Retina (tissue), 1 donor: ENCODE data around the gene TNNC1.

Source experiments
- DNase-seq: peaks from one replicate; pipeline ENCODE4 v3.0.0-alpha.2; 2016

Gene TNNC1

DNA sequence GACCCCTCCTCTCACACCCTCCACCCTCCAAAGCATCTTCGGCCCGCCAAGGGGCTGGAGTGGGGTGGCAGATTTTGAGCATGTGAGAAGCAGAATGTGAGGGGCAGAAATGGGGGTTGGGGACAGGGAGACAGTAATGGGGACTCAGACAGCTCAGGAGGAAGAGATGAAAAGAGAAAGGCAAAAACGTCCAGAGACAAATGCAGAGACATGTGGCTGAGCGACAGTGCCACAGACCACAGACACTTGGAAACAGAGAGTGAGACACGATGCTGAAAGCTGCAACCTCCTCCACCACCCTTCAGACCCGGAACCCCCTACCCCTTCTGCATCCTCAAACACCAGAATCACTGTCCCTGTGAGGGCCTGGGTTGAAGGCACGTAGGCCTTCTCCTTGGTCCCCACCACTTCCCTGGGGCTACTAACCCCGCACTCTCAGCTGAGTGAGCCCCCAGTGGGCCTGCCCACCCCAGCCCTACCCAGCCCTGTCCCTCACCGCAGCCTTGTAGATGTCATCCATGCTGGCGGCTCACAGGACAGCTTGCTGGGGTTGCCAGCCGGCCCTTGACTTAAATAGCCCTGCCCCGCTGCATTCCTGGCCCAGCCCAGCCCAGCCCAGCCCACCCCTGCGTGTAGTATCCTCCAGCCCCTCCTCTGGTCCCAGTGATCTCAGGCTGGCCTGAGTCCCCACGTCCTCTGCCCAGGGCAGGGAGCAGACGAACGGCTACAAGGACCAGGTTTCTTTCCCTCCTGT lies at the start of gene TNNC1:
TSS of gene TNNC1 (minus strand) at position 546 of the 754 bp plus-strand sequence. CDS start at position 520, 26 bp downstream.
- DNase-seq = no peak

DNA sequence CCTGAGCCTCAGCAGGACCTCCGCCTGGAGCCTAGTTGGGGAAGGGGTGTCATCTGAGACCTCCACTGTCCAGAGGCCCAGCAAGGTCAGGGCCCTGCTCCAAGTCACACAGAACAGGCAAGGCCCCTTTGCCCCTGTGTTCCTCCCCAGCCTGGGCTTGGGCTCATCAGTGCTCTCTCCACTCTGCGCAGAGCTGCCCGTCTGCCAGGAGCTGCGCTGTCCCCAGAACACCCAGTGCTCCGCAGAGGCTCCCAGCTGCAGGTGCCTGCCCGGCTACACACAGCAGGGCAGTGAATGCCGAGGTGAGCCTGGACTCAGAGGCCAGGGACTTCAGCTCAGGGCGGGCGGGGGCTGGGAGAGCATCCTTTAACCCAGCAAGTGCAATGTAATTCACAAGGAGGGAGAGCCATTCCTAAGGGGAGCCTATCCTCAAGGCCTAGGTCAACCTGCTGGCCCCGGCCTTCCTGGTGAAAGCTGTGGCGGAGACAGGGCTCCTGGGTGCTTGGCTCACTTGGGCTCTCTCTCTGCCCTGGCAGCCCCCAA lies 49.0 kb upstream of the TNNC1 start:
- no peak for DNase-seq

DNA sequence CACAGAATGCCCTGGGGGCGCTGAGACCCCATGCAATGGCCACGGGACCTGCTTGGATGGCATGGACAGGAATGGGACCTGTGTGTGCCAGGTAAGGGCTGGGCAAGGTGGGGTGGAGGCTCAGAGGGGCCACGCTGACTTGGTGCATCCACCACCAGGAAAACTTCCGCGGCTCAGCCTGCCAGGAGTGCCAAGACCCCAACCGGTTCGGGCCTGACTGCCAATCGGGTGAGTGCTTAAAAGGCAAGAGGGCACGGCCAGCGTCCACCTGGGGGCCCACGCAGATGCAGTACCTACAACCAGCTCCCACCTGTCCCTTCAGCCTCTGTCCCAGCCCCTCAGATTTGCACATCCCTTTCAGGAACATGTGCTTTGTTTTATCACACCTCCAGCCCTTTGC lies 48.2 kb upstream of the TNNC1 start:
- no peak for DNase-seq

DNA sequence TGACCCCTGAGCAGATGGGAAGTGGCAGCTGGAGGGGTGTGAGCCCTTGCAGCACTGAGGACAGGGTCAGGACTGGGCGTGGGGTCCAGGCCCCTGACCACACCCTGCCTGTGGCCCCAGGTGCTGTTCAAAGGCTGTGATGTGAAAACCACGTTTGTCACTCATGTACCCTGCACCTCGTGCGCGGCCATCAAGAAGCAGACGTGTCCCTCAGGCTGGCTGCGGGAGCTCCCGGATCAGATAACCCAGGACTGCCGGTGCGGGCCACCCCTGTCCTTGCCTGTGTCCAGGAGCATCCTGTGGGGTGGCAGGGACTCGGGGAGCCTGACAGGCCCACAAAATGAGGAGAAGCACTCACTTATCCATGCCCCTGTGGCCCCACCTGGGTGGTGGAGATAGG lies 47.2 kb upstream of the TNNC1 start:
- DNase-seq = no peak

DNA sequence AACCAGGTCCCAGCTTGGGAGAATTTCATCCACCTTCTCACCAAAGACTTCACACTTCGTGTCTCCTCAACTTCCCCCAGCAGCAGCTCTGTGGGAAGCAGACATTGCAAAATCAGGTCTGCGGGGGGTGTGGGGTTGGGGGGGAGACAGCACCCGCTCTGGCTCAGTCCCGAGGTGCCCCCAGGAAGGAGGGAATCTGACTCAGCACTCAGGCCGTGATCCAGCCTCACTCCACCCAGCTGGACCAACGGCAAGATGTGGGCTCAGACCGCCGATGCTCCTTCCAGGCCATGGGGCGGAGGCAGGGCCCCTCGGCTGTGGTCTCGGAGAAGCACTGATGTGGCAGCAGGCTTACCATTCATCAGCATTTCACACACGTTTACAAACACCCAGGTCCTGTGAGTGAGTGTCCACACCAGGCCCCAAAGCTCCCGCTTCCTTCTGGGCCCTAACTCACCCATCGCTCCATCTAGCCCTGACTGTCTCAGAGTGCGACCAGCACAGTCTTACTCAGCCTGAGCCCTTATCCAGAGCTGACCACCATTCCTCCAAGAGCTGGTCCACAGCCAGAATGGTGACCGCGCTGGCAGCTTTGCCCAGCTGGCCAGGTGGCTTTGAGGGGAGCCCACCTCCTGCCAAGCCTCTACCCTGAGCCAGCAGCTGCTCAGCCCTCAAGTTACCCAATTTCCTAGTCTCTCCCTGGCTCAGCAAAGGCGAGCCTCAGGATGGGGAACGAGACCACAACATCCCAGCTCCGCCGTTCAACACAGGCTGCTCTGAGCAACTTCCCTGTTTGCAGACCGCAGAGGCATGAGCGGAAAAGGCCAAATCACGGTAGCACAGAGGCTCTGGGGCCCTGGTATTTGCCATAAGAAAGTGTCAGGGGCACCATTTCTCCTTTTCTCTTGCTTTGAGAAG lies 44.6 kb upstream of the TNNC1 start:
- no peak for DNase-seq

DNA sequence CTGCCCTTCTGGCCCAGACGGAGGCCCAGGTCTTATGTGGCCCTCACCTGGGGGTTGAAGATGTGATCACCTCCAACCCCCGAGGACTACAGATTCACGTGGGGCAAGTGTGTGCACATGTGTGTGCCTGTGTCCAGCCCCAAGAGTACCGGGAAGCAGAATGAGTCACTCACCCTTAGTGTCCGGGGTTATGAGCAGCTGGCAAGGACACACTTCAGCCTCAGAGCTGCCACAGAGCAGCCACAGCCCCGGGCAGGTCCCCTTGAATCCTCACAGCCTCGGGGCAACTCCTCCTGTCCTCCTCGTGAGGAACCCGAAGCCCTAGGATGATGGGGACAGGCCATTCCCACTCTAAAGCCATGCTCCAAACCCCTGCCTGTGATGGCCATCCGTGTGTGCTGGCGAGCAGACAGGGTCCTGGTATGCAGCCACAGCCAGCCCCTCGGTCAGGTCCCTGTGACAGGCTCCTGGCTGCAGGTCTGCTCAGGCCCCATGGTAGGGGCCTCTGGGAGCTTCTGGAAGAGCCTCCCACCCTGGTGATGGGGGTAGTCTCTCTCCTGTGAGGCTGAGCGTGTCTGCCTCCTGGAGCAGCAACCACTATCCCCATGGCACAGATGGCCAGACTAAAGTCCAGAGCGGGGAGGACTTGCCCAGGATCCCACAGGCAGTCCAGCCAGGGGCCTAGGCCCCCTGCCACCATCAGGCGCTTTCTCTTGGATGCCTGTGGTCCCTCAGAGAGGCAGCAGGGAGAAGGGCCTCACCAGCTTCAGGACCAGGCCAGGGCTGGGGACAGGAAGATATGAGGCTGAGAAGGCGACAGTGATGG lies 42.1 kb upstream of the TNNC1 start:
- DNase-seq = no peak

DNA sequence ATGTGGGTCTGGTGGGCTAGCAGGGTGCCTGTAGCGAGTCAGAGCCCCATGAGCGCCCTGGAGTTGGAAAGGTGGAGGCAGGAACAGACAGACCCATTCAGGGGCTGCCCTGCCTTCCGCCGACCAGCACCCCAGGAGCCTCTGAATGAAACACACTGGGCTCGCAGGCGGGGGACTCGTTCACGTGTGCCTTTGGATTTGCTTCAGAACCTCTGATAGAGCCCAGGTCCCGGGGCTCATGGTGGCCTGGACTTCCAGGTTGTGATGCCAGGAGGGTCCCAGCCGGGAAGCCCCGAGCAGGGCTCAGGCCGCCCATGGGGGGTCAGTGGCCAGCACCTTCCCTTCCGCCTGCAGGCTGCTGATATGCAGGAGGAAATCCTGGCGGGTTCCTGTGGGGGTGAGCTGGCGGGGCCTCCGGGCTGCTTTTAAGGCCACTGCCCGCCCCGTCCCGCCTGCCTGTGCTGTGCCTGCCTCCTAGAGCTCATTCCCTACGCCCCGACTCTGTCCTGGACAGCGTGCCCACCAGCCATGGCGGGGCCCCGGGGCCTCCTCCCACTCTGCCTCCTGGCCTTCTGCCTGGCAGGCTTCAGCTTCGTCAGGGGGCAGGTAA lies 41.1 kb upstream of the TNNC1 start, which contains the start of gene STAB1:
TSS of gene STAB1 (plus strand) at position 453 of the 610 bp plus-strand sequence. CDS start at position 529, 76 bp downstream.
- DNase-seq = no peak

DNA sequence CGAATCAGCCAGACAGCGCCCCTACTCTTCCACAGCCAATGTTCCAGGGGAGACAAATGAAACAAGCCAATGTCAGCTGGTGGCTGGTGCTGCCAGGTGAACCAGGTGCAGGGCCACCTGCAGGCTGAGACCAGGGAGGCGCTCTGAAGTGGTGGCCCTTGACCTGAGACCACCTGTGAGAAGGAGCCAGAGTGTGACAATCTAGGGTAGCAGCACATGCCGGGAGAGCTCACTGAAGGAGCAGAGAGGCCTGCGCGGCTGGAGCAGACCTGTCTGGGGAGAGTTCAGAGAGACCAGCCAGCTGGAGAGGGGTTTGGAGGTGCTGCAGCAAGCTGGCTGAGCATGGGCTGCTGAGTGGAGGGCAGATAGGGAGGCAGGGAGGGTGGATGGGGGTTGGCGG lies 40.6 kb upstream of the TNNC1 start:
- DNase-seq = no peak

DNA sequence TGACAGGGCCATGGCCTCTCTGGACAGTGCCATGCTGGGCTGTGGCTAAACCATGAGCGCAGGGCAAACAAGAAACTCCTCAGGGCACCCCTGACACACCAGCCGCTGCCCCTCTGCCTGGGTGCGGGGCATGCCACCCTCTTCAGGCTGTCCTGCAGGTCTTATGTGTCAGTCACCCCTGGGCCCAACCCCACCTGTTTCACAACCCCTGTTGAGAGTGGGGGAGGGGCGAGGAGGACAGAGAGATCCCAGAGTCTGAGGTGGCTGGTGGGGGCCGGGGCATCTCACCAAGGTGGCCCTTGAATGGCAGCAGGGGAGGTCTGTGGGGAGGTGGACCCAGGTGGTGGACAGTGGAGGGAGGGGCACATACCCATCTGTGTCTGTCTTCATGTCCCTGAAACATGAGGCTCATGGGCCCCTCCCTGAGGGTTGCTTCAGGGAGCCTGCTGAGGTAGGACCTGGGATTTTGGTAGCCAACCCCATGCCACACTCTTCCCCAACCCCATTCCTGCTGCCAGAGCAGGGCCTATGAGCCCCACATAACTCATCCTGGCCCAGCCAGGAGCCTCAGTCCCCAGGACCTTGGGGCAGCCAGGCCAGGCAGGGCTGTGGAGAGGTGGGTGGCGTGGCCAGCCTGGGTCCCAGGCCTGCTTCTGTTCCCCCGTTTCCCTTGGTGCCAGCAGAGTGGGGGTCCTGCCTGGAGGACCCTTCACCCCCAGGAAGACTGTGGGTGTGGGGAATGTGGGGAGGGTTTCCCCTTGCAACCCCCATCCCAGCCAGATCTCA lies 39.6 kb upstream of the TNNC1 start:
- no peak for DNase-seq

DNA sequence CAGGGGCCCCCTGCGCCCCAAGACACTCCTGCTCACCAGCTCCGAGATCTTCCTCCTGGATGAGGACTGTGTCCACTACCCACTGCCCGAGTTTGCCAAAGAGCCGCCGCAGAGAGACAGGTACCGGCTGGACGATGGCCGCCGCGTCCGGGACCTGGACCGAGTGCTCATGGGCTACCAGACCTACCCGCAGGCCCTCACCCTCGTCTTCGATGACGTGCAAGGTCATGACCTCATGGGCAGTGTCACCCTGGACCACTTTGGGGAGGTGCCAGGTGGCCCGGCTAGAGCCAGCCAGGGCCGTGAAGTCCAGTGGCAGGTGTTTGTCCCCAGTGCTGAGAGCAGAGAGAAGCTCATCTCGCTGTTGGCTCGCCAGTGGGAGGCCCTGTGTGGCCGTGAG lies 38.2 kb upstream of the TNNC1 start:
- no peak for DNase-seq

DNA sequence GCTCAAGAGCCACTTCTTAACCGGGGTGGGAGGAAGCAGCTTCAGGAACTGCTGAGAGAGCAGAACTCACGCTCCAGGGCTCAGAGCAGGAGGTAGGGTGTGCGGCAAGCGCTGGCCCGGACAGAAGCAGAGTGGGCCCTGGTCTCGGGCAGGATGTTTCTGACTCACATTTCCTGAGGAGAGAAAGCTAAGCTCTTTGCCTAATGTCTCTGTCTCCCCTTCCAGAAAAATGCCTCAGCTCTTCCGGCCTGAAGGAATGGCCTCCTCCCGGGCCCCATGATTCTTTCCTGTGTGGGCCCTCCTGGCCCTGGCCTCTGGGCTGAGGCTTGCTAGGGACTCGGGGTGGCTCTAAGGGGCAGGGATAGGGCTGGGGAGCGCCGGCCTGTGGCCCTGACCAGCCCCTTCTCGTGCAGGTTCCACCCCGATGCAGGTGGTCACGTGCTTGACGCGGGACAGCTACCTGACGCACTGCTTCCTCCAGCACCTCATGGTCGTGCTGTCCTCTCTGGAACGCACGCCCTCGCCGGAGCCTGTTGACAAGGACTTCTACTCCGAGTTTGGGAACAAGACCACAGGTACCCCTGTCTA lies 37.2 kb upstream of the TNNC1 start:
- DNase-seq = no peak

DNA sequence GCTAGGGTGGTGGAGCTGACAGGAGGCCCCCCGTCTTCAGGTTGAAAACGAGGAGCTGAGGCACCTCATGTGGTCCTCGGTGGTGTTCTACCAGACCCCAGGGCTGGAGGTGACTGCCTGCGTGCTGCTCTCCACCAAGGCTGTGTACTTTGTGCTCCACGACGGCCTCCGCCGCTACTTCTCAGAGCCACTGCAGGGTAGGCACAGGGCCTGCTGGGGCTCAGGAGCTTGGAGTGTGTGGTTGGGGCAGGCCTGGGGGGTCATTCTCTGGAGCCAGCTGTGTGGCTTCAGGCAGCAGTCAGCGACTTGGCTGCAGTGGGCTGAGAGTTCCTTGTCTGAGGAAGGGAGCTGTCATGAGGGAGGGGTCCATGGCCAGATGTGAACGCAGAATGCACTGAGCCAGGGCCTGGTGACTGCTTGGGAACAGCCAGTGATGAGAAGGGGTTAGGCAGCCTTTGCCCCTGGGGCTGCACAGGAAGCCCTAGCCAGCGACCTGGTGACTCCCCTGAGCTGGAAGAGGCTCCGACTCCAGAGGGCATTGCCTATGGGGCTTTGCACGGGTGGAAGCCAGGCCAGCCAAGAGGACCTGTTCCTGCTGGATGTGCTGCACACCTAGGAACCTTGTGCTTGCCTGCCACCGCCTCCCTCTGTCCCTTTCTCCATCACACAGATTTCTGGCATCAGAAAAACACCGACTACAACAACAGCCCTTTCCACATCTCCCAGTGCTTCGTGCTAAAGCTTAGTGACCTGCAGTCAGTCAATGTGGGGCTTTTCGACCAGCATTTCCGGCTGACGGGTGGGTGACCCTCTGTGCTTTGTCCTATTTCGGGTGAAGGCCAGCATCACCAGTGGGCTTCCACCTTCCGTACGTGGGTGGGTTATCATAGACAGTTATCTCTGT lies 36.4 kb upstream of the TNNC1 start:
- no peak for DNase-seq

DNA sequence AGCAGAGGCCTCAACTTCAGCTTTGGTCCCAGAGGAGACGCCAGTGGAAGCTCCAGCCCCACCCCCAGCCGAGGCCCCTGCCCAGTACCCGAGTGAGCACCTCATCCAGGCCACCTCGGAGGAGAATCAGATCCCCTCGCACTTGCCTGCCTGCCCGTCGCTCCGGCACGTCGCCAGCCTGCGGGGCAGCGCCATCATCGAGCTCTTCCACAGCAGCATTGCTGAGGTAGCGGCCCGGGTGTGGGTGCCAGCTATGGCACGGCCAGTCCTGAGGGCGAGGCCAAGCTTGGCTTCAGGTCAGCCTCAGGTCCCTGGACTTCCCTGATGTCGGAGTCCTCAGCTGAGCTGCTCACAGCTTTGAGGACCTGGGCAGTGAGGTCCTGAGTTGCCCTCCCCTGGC lies 35.6 kb upstream of the TNNC1 start:
- no peak for DNase-seq

DNA sequence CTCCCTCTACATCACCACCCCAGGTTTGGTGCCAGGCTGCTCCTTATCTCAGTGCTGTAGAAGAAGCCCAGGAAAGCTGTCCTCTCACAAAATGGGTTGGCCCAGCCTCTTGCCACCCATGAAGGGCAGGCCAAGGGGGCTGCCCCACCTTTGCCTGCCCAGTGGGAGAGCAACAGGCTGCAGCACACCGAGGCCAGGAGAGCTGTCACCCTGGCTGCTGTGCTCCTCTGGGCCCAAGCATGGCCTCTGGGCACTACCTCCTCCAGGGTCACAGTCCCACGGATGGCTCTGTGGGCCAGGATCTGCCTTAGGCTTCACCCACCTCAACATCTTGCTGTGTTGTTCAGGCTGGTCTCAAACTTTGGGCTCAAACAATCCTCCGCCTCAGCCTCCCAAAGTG lies 34.9 kb upstream of the TNNC1 start:
- no peak for DNase-seq

DNA sequence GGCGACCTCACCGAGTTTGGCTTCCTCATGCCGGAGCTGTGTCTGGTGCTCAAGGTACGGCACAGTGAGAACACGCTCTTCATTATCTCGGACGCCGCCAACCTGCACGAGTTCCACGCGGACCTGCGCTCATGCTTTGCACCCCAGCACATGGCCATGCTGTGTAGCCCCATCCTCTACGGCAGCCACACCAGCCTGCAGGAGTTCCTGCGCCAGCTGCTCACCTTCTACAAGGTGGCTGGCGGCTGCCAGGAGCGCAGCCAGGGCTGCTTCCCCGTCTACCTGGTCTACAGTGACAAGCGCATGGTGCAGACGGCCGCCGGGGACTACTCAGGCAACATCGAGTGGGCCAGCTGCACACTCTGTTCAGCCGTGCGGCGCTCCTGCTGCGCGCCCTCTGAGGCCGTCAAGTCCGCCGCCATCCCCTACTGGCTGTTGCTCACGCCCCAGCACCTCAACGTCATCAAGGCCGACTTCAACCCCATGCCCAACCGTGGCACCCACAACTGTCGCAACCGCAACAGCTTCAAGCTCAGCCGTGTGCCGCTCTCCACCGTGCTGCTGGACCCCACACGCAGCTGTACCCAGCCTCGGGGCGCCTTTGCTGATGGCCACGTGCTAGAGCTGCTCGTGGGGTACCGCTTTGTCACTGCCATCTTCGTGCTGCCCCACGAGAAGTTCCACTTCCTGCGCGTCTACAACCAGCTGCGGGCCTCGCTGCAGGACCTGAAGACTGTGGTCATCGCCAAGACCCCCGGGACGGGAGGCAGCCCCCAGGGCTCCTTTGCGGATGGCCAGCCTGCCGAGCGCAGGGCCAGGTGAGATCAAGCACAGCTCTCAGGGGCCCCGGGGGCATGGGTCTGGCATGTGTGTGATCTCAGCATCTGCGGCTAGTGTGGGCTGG lies 34.2 kb upstream of the TNNC1 start:
- no peak for DNase-seq

DNA sequence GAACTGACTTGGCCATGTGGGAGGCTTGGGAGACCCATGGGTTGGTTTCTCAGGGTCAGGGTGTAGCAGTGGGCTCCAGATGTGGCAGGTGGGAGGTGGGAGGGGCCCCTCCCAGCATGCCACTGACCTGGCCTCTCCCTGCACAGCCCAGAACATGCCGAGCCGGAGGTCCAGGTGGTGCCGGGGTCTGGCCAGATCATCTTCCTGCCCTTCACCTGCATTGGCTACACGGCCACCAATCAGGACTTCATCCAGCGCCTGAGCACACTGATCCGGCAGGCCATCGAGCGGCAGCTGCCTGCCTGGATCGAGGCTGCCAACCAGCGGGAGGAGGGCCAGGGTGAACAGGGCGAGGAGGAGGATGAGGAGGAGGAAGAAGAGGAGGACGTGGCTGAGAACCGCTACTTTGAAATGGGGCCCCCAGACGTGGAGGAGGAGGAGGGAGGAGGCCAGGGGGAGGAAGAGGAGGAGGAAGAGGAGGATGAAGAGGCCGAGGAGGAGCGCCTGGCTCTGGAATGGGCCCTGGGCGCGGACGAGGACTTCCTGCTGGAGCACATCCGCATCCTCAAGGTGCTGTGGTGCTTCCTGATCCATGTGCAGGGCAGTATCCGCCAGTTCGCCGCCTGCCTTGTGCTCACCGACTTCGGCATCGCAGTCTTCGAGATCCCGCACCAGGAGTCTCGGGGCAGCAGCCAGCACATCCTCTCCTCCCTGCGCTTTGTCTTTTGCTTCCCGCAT lies 33.4 kb upstream of the TNNC1 start:
- DNase-seq = no peak

DNA sequence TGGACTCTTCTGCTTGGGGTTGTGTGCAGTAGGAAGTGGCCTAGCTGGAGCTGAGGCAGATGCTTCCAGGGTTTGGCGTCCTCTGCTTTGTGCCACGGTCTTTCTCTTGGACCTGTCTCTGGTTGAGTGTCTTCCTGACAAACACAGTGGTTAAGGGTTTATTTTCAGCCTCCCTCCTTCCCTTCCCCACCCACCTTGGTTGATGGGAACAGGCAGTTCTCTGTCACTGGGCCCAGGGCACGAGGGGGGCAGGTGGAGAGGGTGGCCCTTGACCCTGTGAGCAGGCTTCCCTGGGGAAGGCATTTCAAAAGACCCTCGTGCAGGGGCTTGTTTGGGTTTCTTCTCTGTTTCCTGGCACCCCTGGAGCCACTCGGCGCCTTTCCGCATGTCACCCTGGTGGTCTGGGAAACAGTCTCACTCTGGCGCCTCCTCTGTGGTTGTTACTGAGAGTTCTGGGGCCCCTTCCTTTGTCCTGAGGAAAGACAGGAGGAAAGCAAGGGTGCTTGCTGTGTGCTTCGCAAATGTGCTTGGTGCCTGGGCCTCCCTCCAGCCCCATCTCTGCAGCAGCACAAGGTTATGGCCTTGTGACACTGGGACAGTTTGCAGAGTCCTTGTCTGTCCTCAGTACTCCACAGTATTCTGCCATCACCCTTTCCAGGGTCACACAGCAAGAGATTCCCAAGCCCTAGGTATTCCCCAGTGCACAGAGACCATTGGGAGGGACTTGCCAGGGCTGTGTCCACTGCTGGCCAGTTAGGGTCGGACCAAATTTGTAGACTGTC lies 31.0 kb upstream of the TNNC1 start:
- DNase-seq = no peak
